ENCODE data around the gene KRTAP3-3. TPM values are rescaled to one million over a fixed set of nuclear protein-coding genes. Genes with fewer than 3 reads are reported as not detected.

The KRTAP3-3 gene
- not detected in 5 replicates for total RNA-seq (2022; extraction: Qiagen RNA extraction; ENCODE audit: low read depth)

GRCh38 chr17:40993839-40994238 lies at the start of gene KRTAP3-3:
TSS of gene KRTAP3-3 (minus strand) at chr17:40994164. CDS start at chr17:40994097, 67 bp downstream.

DNA sequence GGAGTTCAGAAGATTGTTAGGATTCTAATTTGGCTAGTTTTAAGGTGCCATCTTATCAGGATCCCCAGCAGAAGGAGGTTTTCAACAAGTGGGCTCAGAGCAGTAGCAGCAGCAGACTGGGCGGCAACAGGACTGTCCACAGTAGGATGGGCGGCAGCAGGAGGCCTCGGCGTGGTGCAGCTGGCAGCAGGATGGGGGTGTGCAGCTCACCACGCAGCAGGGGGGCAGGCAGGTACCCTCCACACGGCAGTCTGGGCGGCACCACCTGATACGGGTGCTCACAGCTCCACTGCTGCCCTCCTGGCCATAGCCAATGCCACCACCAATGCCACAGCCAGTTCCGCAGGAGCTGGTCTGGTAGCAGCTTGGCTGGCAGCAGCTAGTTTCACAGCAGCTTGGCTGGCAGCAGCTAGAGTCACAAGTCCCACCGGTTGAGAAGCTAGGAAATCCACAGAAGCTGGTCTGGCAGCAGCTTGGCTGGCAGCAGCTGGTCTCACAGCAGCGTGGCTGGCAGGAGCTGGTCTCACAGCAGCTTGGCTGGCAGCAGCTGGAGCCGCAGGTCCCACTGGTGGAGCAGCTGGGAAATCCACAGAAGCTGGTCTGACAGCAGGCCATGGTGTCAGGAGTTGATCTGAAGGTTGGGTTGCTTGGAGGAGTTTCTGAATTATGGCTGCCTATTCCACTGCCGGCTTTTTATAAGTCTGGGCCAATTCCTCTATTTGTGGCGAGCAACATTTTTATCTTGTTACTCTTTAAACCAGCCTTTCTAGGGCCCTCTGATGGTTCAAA lies 47.0 kb upstream of the KRTAP3-3 start, which contains the start of gene KRTAP1-1:
Gene KRTAP1-1, minus strand, starts transcription at position 668 of the 789 bp plus-strand sequence. Its CDS starts 53 bp downstream, at position 615.

DNA sequence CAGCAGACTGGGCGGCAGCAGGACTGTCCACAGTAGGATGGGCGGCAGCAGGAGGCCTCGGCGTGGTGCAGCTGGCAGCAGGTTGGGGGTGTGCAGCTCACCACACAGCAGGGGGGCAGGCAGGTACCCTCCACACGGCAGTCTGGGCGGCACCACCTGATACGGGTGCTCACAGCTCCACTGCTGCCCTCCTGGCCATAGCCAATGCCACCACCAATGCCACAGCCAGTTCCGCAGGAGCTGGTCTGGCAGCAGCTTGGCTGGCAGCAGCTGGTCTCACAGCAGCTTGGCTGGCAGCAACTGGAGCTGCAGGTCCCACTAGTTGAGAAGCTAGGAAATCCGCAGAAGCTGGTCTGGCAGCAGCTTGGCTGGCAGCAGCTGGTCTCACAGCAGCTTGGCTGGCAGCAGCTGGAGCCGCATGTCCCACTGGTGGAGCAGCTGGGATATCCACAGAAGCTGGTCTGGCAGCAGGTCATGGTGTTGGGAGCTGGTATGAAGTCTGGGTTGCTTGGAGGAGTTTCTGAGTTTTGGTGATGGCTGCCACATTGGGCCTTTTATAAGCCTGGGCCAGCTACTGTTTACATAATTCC lies 40.5 kb upstream of the KRTAP3-3 start, which contains the start of gene KRTAP1-3:
Gene KRTAP1-3, minus strand, starts transcription at position 529 of the 590 bp plus-strand sequence. Its CDS starts 53 bp downstream, at position 476.

GRCh38 chr17:41029633-41030245 lies 35.8 kb upstream of the KRTAP3-3 start, which contains the start of gene KRTAP1-4:
TSS of gene KRTAP1-4 (minus strand) at chr17:41030195. CDS start at chr17:41030078, 117 bp downstream.

DNA sequence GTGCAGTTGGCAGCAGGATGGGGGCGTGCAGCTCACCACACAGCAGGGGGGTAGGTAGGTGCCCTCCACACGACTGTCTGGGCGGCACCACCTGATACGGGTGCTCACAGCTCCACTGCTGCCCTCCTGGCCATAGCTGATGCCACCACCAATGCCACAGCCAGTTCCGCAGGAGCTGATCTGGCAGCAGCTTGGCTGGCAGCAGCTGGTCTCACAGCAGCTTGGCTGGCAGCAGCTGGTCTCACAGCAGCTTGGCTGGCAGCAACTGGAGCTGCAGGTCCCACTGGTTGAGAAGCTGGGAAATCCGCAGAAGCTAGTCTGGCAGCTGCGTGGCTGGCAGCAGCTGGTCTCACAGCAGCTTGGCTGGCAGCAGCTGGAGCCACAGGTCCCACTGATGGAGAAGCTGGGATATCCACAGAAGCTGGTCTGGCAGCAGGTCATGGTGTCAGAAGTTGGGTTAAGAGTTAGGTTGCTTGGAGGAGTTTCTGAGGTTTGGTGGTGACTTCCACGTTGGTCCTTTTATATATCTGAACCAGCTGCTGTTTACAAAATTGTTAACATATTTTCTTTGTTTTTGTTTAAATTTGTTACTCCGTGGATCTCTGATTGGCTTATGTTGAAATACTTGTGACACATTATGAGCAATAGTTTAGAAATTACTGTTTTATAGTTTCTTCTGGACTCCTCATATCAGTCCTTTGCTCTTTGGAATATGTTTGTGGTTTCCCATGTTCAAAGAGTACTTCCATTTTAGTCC lies 32.9 kb upstream of the KRTAP3-3 start, which contains the start of gene KRTAP1-5:
Gene KRTAP1-5, minus strand, starts transcription at position 494 of the 757 bp plus-strand sequence. Its CDS starts 53 bp downstream, at position 441.

GRCh38 chr17:41008811-41009210 lies 14.8 kb upstream of the KRTAP3-3 start, which contains the start of gene KRTAP3-1:
TSS of gene KRTAP3-1 (minus strand) at chr17:41009128. CDS start at chr17:41009074, 54 bp downstream.

DNA sequence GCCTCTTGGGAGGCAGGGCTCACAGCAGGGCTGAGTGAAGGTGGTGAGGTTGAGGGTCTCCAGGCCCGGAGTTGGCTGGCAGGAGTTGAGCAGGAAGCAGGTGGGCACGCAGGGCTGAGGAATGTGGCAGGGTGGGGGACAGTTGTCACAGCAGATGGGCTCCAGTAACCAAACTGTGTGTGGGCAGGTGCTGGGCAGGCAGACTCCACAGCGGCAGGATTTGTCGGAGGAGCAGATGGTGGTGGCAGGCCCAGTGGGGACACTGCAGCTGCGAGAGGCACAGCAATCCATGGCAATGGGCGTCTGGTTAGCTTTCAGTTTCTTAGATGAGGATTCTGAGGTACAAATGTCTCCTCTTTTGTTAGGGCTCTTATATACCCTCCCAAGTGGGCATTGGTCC lies 5.6 kb upstream of the KRTAP3-3 start, which contains the start of gene KRTAP3-2:
Gene KRTAP3-2, minus strand, starts transcription at position 344 of the 400 bp plus-strand sequence. Its CDS starts 53 bp downstream, at position 291.

DNA sequence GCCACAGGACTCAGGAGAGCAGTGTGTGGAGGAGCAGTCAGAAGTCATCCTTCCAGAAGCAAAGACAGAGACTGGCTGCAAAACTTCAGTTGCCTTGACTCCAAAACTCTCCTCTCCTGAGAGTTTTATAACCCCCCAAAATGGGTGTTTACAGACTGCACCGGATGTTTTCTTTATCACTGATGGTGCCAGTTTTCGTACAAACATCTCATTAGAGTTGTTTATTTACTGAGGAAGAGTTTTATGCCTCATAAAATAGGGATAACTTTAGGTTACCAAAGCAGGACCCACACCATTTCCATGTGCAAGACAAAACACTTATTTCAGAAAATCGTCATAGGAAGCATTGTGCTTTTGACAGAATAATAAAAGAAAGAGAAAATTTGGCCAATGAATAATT lies 9.7 kb downstream of the KRTAP3-3 start, which contains the start of gene KRT40:
Gene KRT40, minus strand, starts transcription at position 101 of the 400 bp plus-strand sequence. Its CDS starts 53 bp downstream, at position 48.

GRCh38 chr17:40966848-40967247 lies 27.1 kb downstream of the KRTAP3-3 start, which contains the start of gene KRT39:
TSS of gene KRT39 (minus strand) at chr17:40966948. CDS start at chr17:40966856, 92 bp downstream.

Other genes starting within 250 kb of the KRTAP3-3 start
- gene KRT25, start 238.8 kb downstream of the KRTAP3-3 start, total RNA-seq (2022; extraction: Qiagen RNA extraction; ENCODE audit: low read depth) = not detected in 5 replicates
- not detected in 5 replicates for gene KRT26, start 222.0 kb downstream of the KRTAP3-3 start, total RNA-seq (2022; extraction: Qiagen RNA extraction; ENCODE audit: low read depth)
- not detected in 5 replicates for gene KRT27, start 211.6 kb downstream of the KRTAP3-3 start, total RNA-seq (2022; extraction: Qiagen RNA extraction; ENCODE audit: low read depth)
- not detected in 5 replicates for gene KRT28, start 194.2 kb downstream of the KRTAP3-3 start, total RNA-seq (2022; extraction: Qiagen RNA extraction; ENCODE audit: low read depth)
- 89.0 to 122 TPM (median 115 TPM) in 5 replicates for gene KRT10, start 171.6 kb downstream of the KRTAP3-3 start, total RNA-seq (2022; extraction: Qiagen RNA extraction; ENCODE audit: low read depth)
- gene KRT12, start 126.9 kb downstream of the KRTAP3-3 start, total RNA-seq (2022; extraction: Qiagen RNA extraction; ENCODE audit: low read depth) = not detected in 5 replicates
- gene KRT20, start 108.9 kb downstream of the KRTAP3-3 start, total RNA-seq (2022; extraction: Qiagen RNA extraction; ENCODE audit: low read depth) = 0.17 to 0.43 TPM (median 0.28 TPM) in 5 replicates
- 0.06 to 0.30 TPM (median 0.08 TPM) in 3 of 5 replicates, not detected in the others for gene KRT23, start 56.5 kb downstream of the KRTAP3-3 start, total RNA-seq (2022; extraction: Qiagen RNA extraction; ENCODE audit: low read depth)
- not detected in 5 replicates for gene KRT39, start 27.2 kb downstream of the KRTAP3-3 start, total RNA-seq (2022; extraction: Qiagen RNA extraction; ENCODE audit: low read depth)
- gene KRT40, start 9.8 kb downstream of the KRTAP3-3 start, total RNA-seq (2022; extraction: Qiagen RNA extraction; ENCODE audit: low read depth) = not detected in 5 replicates
- gene KRTAP3-2, start 5.7 kb upstream of the KRTAP3-3 start, total RNA-seq (2022; extraction: Qiagen RNA extraction; ENCODE audit: low read depth) = 0.36 to 0.50 TPM (median 0.42 TPM) in 3 of 5 replicates, not detected in the others
- gene KRTAP3-1, start 15.0 kb upstream of the KRTAP3-3 start, total RNA-seq (2022; extraction: Qiagen RNA extraction; ENCODE audit: low read depth) = not detected in 5 replicates
- not detected in 5 replicates for gene KRTAP1-5, start 33.0 kb upstream of the KRTAP3-3 start, total RNA-seq (2022; extraction: Qiagen RNA extraction; ENCODE audit: low read depth)
- gene KRTAP1-4, start 36.0 kb upstream of the KRTAP3-3 start, total RNA-seq (2022; extraction: Qiagen RNA extraction; ENCODE audit: low read depth) = not detected in 5 replicates
- gene KRTAP1-3, start 40.7 kb upstream of the KRTAP3-3 start, total RNA-seq (2022; extraction: Qiagen RNA extraction; ENCODE audit: low read depth) = not detected in 5 replicates
- gene KRTAP1-1, start 47.3 kb upstream of the KRTAP3-3 start, total RNA-seq (2022; extraction: Qiagen RNA extraction; ENCODE audit: low read depth) = not detected in 5 replicates
- not detected in 5 replicates for gene KRTAP2-1, start 53.2 kb upstream of the KRTAP3-3 start, total RNA-seq (2022; extraction: Qiagen RNA extraction; ENCODE audit: low read depth)
- gene KRTAP2-2, start 61.1 kb upstream of the KRTAP3-3 start, total RNA-seq (2022; extraction: Qiagen RNA extraction; ENCODE audit: low read depth) = not detected in 5 replicates
- gene KRTAP2-3, start 66.0 kb upstream of the KRTAP3-3 start, total RNA-seq (2022; extraction: Qiagen RNA extraction; ENCODE audit: low read depth) = not detected in 5 replicates
- gene KRTAP2-4, start 71.7 kb upstream of the KRTAP3-3 start, total RNA-seq (2022; extraction: Qiagen RNA extraction; ENCODE audit: low read depth) = not detected in 5 replicates
- gene KRTAP4-7, start 90.0 kb upstream of the KRTAP3-3 start, total RNA-seq (2022; extraction: Qiagen RNA extraction; ENCODE audit: low read depth) = not detected in 5 replicates
- 0.08 TPM in 1 of 5 replicates, not detected in the others for gene KRTAP4-8, start 104.0 kb upstream of the KRTAP3-3 start, total RNA-seq (2022; extraction: Qiagen RNA extraction; ENCODE audit: low read depth)
- not detected in 5 replicates for gene KRTAP4-16, start 108.0 kb upstream of the KRTAP3-3 start, total RNA-seq (2022; extraction: Qiagen RNA extraction; ENCODE audit: low read depth)
- gene KRTAP4-9, start 111.2 kb upstream of the KRTAP3-3 start, total RNA-seq (2022; extraction: Qiagen RNA extraction; ENCODE audit: low read depth) = not detected in 5 replicates
- not detected in 5 replicates for gene KRTAP4-11, start 124.2 kb upstream of the KRTAP3-3 start, total RNA-seq (2022; extraction: Qiagen RNA extraction; ENCODE audit: low read depth)
- not detected in 5 replicates for gene KRTAP4-12, start 130.0 kb upstream of the KRTAP3-3 start, total RNA-seq (2022; extraction: Qiagen RNA extraction; ENCODE audit: low read depth)
- gene KRTAP4-6, start 146.4 kb upstream of the KRTAP3-3 start, total RNA-seq (2022; extraction: Qiagen RNA extraction; ENCODE audit: low read depth) = not detected in 5 replicates
- not detected in 5 replicates for gene KRTAP4-5, start 155.7 kb upstream of the KRTAP3-3 start, total RNA-seq (2022; extraction: Qiagen RNA extraction; ENCODE audit: low read depth)
- gene KRTAP4-4, start 166.6 kb upstream of the KRTAP3-3 start, total RNA-seq (2022; extraction: Qiagen RNA extraction; ENCODE audit: low read depth) = not detected in 5 replicates
- gene KRTAP4-3, start 174.1 kb upstream of the KRTAP3-3 start, total RNA-seq (2022; extraction: Qiagen RNA extraction; ENCODE audit: low read depth) = not detected in 5 replicates
- not detected in 5 replicates for gene KRTAP4-2, start 184.1 kb upstream of the KRTAP3-3 start, total RNA-seq (2022; extraction: Qiagen RNA extraction; ENCODE audit: low read depth)
- 0.17 to 0.25 TPM (median 0.24 TPM) in 4 of 5 replicates, not detected in the other for gene KRTAP4-1, start 190.7 kb upstream of the KRTAP3-3 start, total RNA-seq (2022; extraction: Qiagen RNA extraction; ENCODE audit: low read depth)
- not detected in 5 replicates for gene KRTAP9-1, start 195.7 kb upstream of the KRTAP3-3 start, total RNA-seq (2022; extraction: Qiagen RNA extraction; ENCODE audit: low read depth)
- not detected in 5 replicates for gene KRTAP9-2, start 232.5 kb upstream of the KRTAP3-3 start, total RNA-seq (2022; extraction: Qiagen RNA extraction; ENCODE audit: low read depth)
- gene KRTAP9-3, start 238.3 kb upstream of the KRTAP3-3 start, total RNA-seq (2022; extraction: Qiagen RNA extraction; ENCODE audit: low read depth) = not detected in 5 replicates
- gene KRTAP9-8, start 243.8 kb upstream of the KRTAP3-3 start, total RNA-seq (2022; extraction: Qiagen RNA extraction; ENCODE audit: low read depth) = not detected in 5 replicates

Measured in A549 treated with RU486 at 1 μM for 4 hours (cell line).